ENCODE data around the gene GRID1.

GRID1 gene

GRCh38 chr10:86103391-86104101, 263.0 kb downstream of the GRID1 start:
- Mint-ChIP-seq H3K36me3 (ENCODE audit: low read depth) (no peaks in the 10 kb centered on the region), H3K27ac (no peak overlapping the region), H3K9me3 (peaks cover 5% of the 10 kb centered on the region), H3K27me3 (ENCODE audit: low read depth, poor library complexity) (peaks cover 29% of the 10 kb centered on the region), H3K4me3 (no peak overlapping the region), H3K4me1 (peaks cover 19% of the 10 kb centered on the region)
- no peak for DNase-seq
- TF ChIP-seq CTCF (IDR thresholded peaks at IDR 0.05): no peak

DNA sequence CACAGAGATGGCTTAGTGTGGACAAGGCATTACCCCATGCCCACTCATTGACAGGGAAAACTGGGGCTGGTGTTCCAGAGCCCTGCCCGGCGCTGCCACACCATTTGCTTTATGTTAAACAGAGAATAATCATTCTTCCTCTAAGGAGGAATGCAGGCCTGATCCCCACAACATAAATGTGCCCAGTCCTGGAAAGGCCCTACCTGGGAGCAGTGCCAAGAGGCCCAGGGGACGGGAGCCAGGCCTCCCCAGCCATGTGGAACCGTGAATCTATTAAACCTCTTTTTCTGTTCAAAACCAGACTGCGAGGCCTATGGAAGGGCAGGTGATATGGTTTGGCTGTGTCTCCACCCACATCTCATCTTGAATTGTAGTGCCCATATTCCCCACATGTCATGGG, 264.1 kb downstream of the GRID1 start:
- Mint-ChIP-seq H3K9me3 (peaks cover 5% of the 10 kb centered on the region), H3K4me1 (peaks cover 19% of the 10 kb centered on the region)

DNA sequence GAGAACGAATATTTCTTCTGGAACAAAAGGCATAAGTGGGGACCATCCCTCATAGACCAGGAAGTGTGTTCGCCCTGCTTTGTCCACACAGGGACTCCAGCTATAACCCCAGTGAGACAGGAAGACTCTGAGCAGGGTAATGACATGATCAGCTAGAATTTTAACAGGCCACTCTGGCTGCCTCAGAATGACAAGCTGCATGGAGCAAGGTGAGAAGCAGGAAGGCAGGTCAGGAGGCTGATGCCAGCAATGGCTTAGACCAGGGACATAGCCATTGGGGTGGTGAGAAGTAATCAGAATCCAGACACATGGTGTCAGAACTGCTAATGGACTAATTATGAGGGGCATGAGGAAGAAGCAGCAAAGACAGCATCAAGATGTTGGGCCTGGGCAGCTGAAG, 264.6 kb downstream of the GRID1 start:
- TF ChIP-seq CTCF (IDR thresholded peaks at IDR 0.05): no peak
- H3K27me3 Mint-ChIP-seq (ENCODE audit: low read depth, poor library complexity): peaks cover 22% of the 10 kb centered on the region
- H3K4me3 Mint-ChIP-seq: no peak overlapping the region
- H3K4me1 Mint-ChIP-seq: peaks cover 19% of the 10 kb centered on the region
- H3K27ac Mint-ChIP-seq: no peak overlapping the region
- H3K36me3 Mint-ChIP-seq (ENCODE audit: low read depth): no peaks in the 10 kb centered on the region
- DNase-seq: no peak
- H3K9me3 Mint-ChIP-seq: peaks cover 5% of the 10 kb centered on the region

More for the DNA sequence above, 264.1 kb downstream of the GRID1 start:
- no peak overlapping the region for H3K27ac Mint-ChIP-seq
- TF ChIP-seq CTCF (IDR thresholded peaks at IDR 0.05): no peak
- peaks cover 22% of the 10 kb centered on the region for H3K27me3 Mint-ChIP-seq (ENCODE audit: low read depth, poor library complexity)
- no peaks in the 10 kb centered on the region for H3K36me3 Mint-ChIP-seq (ENCODE audit: low read depth)
- H3K4me3 Mint-ChIP-seq: no peak overlapping the region
- DNase-seq: no peak

DNA sequence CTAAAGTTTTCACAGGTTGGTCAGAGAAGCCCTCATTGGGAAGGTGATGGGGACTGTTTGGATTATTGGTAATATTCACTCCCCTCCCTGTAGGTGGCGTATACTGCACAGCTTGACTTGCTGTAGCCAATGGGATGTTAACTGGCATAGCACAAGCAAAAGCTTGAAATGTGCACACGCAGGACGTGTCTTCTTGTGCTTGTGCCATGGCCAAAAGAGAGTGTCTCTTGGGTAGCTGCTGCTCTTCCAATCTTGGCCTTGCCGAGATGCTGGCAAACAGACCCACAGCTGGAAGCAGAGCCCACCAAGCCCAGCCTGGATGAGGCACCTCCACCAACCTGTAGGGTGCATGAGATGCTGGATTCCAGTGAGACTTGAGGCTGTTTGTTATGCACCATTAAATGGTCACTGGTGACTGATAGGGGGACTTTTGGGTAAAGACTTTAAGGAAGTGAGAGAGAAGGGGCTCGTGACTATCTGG, 266.0 kb downstream of the GRID1 start:
- H3K4me3 Mint-ChIP-seq: no peak overlapping the region
- H3K27ac Mint-ChIP-seq: no peak overlapping the region
- H3K36me3 Mint-ChIP-seq (ENCODE audit: low read depth): no peaks in the 10 kb centered on the region
- no peak for DNase-seq
- peak; percentile 44 for TF ChIP-seq CTCF (IDR thresholded peaks at IDR 0.05)
- peaks cover 23% of the 10 kb centered on the region for H3K27me3 Mint-ChIP-seq (ENCODE audit: low read depth, poor library complexity)
- H3K4me1 Mint-ChIP-seq: peaks cover 19% of the 10 kb centered on the region
- peaks cover 5% of the 10 kb centered on the region for H3K9me3 Mint-ChIP-seq

GRCh38 chr10:86099542-86100334, 266.9 kb downstream of the GRID1 start:
- peaks cover 5% of the 10 kb centered on the region for H3K9me3 Mint-ChIP-seq
- no peaks in the 10 kb centered on the region for H3K36me3 Mint-ChIP-seq (ENCODE audit: low read depth)
- peaks cover 20% of the 10 kb centered on the region for H3K27me3 Mint-ChIP-seq (ENCODE audit: low read depth, poor library complexity)
- peaks cover 16% of the 10 kb centered on the region for H3K4me1 Mint-ChIP-seq
- H3K27ac Mint-ChIP-seq: no peak overlapping the region
- no peak for DNase-seq
- no peak for TF ChIP-seq CTCF (IDR thresholded peaks at IDR 0.05)
- no peak overlapping the region for H3K4me3 Mint-ChIP-seq

Measured in nephron progenitor cell (in vitro differentiated cells).